IPS DF 6.9 (cell line): ENCODE measurements around the gene AK5.
"Not testable (repeated sequence)": the region's sequence is repeated elsewhere in the genome, so short reads cannot be mapped to it uniquely, and the experiment has no call there.

Experiments used
- DNase-seq: peaks from one replicate; pipeline ENCODE4 v3.0.0-alpha.2; 2013; ENCODE audit warnings: low read depth, low spot score
- H3K27ac ChIP-seq: one replicate; pipeline ENCODE4 v1.5.1; 2013; ENCODE audit warnings: low read length, control low read depth
- H3K27me3 ChIP-seq: 2 replicates; pipeline ENCODE4 v1.6.1; 2013; ENCODE audit warnings: mild to moderate bottlenecking, low read length; ENCODE audit not compliant: control insufficient read depth, insufficient read depth
- H3K36me3 ChIP-seq: 2 replicates; pipeline ENCODE4 v1.6.1; 2013; ENCODE audit warnings: low read length; ENCODE audit not compliant: control insufficient read depth, insufficient read depth
- H3K4me1 ChIP-seq: 2 replicates; pipeline ENCODE4 v1.6.1; 2013; ENCODE audit warnings: low read length; ENCODE audit not compliant: control insufficient read depth, insufficient read depth
- H3K4me3 ChIP-seq: 2 replicates; pipeline ENCODE4 v1.5.1; 2013; ENCODE audit warnings: mild to moderate bottlenecking, low read length
- H3K9me3 ChIP-seq: 2 replicates; pipeline ENCODE4 v1.6.1; 2013; ENCODE audit warnings: low read length, inconsistent platforms; ENCODE audit not compliant: control insufficient read depth, insufficient read depth
- WGBS: extraction: QIAGEN DNeasy Blood & Tissue Kit; methylation state at CpG from one replicate; pipeline ENCODE4 v1.1.7; 2013; ENCODE audit warnings: mixed read lengths, missing lambda C conversion rate; ENCODE audit not compliant: insufficient read length, insufficient coverage; 5-methylcytosine and 5-hydroxymethylcytosine counted together

The AK5 gene

DNA sequence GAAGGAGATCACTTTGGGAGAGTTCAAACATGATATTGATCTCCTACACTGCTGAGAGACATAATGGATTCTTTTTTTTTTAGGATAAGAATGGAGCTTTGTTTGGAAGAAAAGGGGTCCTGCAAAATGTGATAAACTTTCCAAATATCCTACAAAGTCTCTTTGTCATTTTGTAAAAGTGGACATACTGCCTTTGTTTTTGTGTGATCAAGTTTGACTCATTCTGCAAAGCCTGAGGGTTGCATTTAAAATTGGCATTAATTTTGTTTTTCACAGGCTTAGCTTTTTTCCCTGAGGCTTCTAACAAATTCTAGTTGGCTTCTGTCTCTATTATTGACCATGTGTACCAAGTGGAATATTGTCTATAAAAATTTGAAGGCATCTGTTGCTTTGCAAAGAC is 113.2 kb downstream of the AK5 start:
- Histone ChIP-seq H3K36me3 (no peaks in the 10 kb centered on the region), H3K9me3 (no peaks in the 10 kb centered on the region), H3K4me3 (no peak overlapping the region), H3K27ac (no peak overlapping the region), H3K4me1 (no peaks in the 10 kb centered on the region), H3K27me3 (no peaks in the 10 kb centered on the region)
- DNase-seq: no peak

DNA sequence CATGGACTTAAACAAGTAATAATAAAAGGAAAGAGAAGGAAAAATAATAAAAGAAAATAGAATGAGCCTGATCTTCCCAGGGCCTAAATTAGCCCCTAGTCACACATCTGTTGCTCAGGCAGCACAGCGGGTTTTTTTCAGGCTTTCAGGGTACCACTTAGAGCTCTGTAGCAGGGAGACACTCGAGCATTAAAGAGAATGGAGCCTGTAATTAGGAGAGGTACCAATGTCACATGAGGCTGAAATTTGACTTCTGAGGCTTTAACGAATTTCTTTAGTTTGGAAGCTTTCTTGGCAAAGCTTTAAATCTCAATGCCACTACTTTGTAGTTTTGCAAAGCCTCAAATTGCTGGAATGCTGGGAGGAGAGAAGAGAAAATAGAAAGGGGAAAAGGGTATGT is 116.3 kb downstream of the AK5 start:
- Histone ChIP-seq H3K9me3 (no peaks in the 10 kb centered on the region), H3K27me3 (no peaks in the 10 kb centered on the region), H3K36me3 (no peaks in the 10 kb centered on the region), H3K27ac (no peak overlapping the region), H3K4me3 (no peak overlapping the region), H3K4me1 (no peaks in the 10 kb centered on the region)
- no CpG with 5 or more reads among the region's 3 CpGs for WGBS
- DNase-seq: no peak

DNA sequence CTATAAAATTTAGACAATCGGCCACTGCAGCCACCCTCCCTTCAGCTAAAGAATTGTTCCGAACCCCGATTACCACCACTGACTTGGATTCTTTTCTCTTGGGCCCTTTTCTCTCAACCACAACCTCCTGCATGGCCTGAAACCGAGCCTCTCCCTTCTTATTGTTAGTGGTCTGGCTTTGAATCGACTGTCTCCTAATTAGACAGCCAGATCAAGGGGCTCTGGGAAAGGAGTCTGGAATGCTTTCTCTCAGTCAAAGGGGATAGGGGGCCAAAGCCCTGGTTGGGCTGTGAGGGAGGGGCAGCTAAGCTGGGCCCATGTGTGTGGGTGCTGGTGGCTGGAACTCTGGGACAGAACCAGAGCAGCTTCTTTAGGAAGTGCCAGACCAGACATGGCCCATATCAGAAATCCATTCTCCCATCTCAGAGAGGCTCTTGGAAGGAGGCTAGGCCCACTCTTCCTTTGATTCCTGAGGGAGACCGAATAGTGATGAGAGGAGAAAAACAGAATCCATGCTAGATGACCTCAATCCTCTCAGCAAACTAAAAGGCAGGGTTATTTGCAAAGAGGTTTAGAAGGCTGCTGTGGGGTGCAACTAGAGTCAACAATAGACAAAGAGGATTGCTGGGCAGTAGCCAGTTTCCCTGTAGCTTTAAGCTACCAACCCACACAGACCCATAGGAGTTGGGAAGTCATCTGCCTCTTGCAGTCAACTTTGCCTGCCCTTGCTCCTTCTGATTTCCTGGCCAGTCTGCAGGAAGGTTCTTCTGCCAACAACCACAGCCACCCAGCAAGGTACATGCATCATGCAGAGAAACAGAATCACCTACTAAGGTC is 117.6 kb downstream of the AK5 start:
- H3K4me3 ChIP-seq: no peak overlapping the region
- H3K27ac ChIP-seq: no peak overlapping the region
- no peaks in the 10 kb centered on the region for H3K4me1 ChIP-seq
- no peak for DNase-seq
- H3K27me3 ChIP-seq: no peaks in the 10 kb centered on the region
- no CpG with 5 or more reads among the region's 6 CpGs for WGBS
- no peaks in the 10 kb centered on the region for H3K36me3 ChIP-seq
- no peaks in the 10 kb centered on the region for H3K9me3 ChIP-seq

DNA sequence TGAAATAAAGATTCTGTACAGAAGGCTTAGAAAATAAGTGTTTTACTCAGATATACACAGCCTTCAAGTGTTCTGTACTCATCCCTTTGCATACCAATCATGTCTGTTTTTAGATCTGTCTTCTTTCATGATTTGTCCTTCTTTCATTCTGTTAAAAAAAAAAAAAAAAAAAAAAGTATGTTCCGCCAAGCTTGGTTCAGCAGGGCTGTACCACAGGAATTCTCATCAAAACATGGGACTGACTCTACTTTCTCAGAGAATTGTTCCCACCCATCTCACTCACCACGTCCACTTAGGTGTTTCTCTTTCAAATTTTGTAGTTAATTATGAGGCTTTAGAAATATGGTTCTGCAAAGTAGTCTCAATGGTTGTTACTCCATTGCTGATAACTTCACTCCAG is 119.0 kb downstream of the AK5 start:
- Histone ChIP-seq H3K36me3 (no peaks in the 10 kb centered on the region), H3K27ac (no peak overlapping the region), H3K9me3 (no peaks in the 10 kb centered on the region), H3K27me3 (no peaks in the 10 kb centered on the region), H3K4me1 (no peaks in the 10 kb centered on the region), H3K4me3 (no peak overlapping the region)
- no peak for DNase-seq
- no CpG with 5 or more reads among the region's 2 CpGs for WGBS

DNA sequence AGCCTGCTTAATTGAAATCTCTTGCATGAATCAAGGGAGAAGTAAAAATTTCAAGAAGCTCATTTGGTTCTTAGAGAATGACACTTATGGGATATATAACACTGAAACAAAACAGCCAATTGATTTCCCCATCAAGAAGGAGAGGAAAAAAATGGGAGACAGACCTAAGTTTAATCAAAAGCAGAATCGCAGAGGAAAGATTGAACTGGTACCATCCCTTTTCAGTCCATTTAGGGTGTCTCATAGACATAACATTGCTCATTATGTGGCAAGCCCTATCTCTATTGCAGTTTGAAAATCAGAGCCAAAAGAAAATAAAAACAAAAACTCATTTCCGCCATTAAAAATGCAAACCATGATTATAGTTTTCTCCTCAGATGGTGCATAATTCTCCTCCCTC is 119.6 kb downstream of the AK5 start:
- Histone ChIP-seq H3K27ac (no peak overlapping the region), H3K9me3 (no peaks in the 10 kb centered on the region), H3K27me3 (no peaks in the 10 kb centered on the region), H3K4me3 (no peak overlapping the region), H3K36me3 (no peaks in the 10 kb centered on the region), H3K4me1 (no peaks in the 10 kb centered on the region)
- no CpG with 5 or more reads among the region's 2 CpGs for WGBS
- no peak for DNase-seq

DNA sequence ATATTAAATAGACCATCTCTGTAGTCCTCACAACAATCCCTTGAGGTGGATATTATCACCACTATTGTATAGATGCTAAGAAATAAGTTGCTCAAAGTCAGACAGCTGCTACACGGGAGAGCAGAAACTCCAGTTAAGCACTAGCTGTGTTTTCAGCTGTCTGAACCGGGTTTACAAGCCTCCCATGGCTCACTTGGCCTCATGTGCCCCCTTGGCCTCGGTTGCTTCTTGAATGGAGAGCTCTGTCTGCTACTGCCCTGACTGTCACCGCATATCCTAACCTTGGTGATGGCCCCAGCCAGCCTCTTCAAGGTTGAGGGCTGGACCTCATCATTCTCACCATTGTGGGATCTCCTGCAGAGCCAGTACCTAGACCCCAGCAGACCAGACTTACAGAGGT is 123.4 kb downstream of the AK5 start:
- H3K27ac ChIP-seq: no peak overlapping the region
- DNase-seq: no peak
- H3K4me3 ChIP-seq: no peak overlapping the region
- WGBS: no CpG with 5 or more reads among the region's 4 CpGs
- no peaks in the 10 kb centered on the region for H3K9me3 ChIP-seq
- H3K36me3 ChIP-seq: no peaks in the 10 kb centered on the region
- H3K4me1 ChIP-seq: no peaks in the 10 kb centered on the region
- no peaks in the 10 kb centered on the region for H3K27me3 ChIP-seq

DNA sequence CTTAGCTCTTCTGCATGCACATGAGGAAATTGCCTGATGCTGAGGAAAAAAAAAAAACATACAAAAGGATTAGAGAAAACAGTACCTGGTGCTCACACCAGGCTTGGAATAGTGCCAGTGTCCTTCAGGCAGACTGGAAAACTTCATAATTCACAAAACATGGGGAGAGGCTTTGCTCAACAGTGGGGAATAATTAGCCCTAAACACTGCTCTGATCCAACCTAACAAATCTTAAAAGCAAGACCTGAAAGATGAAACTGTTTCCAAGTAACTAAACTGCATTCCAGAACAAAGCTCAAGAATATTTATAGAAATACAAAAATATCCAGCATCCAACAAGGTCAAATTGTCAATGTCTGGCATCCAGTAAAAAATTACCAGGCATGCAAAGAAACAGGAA is 124.8 kb downstream of the AK5 start:
- no peaks in the 10 kb centered on the region for H3K4me1 ChIP-seq

DNA sequence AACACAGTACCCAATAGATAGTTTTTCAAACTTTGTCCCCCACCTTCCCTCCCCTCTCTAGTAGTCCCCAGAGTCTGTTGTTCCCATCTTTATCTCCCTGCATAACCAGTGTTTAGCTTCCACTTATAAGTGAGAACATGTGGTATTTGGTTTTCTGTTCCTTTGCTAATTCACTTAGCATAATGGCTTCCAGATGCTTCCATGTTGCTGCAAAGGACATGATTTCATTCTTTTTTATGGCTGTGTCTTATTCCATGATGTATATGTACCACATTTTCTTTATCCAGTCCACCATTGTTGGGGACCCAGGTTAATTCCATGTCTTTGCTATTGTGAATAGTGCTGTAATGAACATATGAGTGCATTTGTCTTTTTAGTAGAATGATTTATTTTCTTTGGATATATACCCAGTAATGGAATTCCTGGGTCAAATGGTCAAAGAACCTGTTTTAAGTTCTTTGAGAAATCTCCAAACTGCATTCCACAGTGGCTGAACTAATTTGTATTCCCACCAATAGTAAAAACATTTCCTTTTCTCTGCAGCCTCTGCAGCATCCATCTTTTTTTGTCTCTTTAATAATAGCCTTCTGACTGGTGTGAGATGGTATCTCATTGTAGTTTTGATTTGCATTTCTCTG is 126.0 kb downstream of the AK5 start:
- no peak for DNase-seq
- Histone ChIP-seq H3K4me1 (no peaks in the 10 kb centered on the region), H3K36me3 (no peaks in the 10 kb centered on the region), H3K9me3 (no peaks in the 10 kb centered on the region), H3K27ac (no peak overlapping the region), H3K4me3 (no peak overlapping the region), H3K27me3 (no peaks in the 10 kb centered on the region)

More for the DNA sequence above, 124.8 kb downstream of the AK5 start:
- H3K9me3 ChIP-seq: no peaks in the 10 kb centered on the region
- H3K27me3 ChIP-seq: no peaks in the 10 kb centered on the region
- no peak overlapping the region for H3K27ac ChIP-seq
- H3K36me3 ChIP-seq: no peaks in the 10 kb centered on the region
- no peak for DNase-seq
- no peak overlapping the region for H3K4me3 ChIP-seq

DNA sequence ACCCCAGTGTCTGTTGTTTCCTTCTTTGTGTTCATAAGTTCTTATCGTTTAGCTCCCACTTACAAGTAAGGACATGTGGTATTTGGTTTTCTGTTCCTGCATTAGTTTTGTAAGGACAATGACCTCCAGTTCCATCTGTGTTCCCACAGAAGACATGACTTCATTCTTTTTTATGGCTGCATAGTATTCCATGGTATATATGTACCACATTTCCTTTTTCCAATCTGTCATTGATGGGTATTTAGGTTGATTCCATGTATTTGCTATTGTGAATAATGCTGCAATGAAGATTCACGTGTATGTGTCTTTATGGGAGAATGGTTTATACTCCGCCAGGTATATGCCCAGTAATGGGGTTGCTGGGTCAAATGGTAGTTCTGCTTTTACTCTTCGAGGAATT is 127.1 kb downstream of the AK5 start:
- WGBS: no CpG with 5 or more reads among the region's 4 CpGs
- not testable (repeated sequence) for DNase-seq, H3K4me1 ChIP-seq

DNA sequence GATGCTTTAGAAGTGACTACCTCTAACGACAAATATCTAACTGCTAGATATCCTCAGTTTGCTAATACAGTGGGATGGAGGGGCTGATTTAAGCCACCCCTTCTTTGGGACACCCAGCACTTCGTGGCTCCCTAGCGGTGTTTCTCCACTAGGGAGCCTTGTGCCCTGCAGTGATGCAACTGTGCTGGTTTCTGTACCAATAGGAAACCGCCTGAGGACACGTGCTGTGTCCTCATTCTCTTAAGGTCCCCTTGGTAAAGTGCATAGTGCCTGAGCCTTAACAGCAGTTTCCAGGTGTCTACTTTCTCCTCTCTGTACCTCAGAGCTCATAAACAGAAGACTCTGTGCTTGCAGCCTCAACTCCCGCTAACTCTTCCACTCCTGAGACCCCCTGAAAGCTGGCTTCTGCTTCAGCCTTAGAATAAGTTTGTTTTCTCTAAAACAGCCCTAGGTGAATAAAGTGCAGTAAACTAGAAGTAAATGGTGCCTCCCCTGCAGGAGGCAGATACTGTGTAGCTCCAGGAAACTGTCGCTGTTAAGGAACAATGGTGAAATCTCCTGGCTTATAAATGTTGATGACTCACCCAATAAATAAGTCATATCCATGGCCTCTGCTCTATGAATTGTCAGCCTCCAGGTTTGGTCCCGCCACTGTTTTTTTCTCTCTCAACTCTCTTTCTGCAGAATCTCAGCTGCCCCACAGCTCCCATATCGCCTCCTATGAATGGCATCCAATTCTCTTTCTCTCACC is 130.4 kb downstream of the AK5 start:
- DNase-seq: no peak
- WGBS: no CpG with 5 or more reads among the region's 9 CpGs
- Histone ChIP-seq H3K4me1 (0 out of 2 replicates have a peak, but pooled peaks cover 2% of the 10 kb centered on the region), H3K27me3 (no peaks in the 10 kb centered on the region), H3K36me3 (no peaks in the 10 kb centered on the region), H3K9me3 (no peaks in the 10 kb centered on the region), H3K27ac (no peak overlapping the region), H3K4me3 (no peak overlapping the region)

More for the DNA sequence above, 127.1 kb downstream of the AK5 start:
- H3K9me3 ChIP-seq, H3K27ac ChIP-seq, H3K4me3 ChIP-seq, H3K27me3 ChIP-seq, H3K36me3 ChIP-seq: not testable (repeated sequence)
